Large intestine (tissue), 3 donors: ENCODE measurements around the gene MINDY4. TPM values are rescaled to one million over a fixed set of nuclear protein-coding genes. Genes with fewer than 3 reads are reported as not detected.

Experiments used
- DNase-seq, 2 donors: peaks; one replicate each; pipeline versions ENCODE4 v3.0.0 to v3.0.0-alpha.2; 2013
- H3K27ac ChIP-seq: one replicate; pipeline ENCODE4 v1.5.1; 2013; ENCODE audit warnings: low read length
- H3K27me3 ChIP-seq: 2 replicates; pipeline ENCODE4 v1.6.1; 2013; ENCODE audit warnings: low read length; ENCODE audit not compliant: control insufficient read depth, insufficient read depth
- H3K36me3 ChIP-seq: 2 replicates; pipeline ENCODE4 v1.6.1; 2013; ENCODE audit warnings: low read length; ENCODE audit not compliant: control insufficient read depth, insufficient read depth
- H3K4me1 ChIP-seq: one replicate; pipeline ENCODE4 v1.6.1; 2013; ENCODE audit warnings: low read length; ENCODE audit not compliant: control insufficient read depth, insufficient read depth
- H3K4me3 ChIP-seq: one replicate; pipeline ENCODE4 v1.5.1; 2013; ENCODE audit warnings: low read length
- H3K9me3 ChIP-seq: one replicate; pipeline ENCODE4 v1.6.1; 2013; ENCODE audit warnings: mild to moderate bottlenecking, low read depth, low read length, moderate library complexity; ENCODE audit not compliant: control insufficient read depth
- WGBS: methylation state at CpG from one replicate; pipeline ENCODE4 v1.1.5; 2013; ENCODE audit warnings: low lambda C conversion rate; ENCODE audit not compliant: insufficient coverage; 5-methylcytosine and 5-hydroxymethylcytosine counted together
- polyA plus RNA-seq: library from polyadenylated mRNA; unstranded; fragments of 120-200 nt; gene quantifications from one replicate; pipeline ENCODE4 v1.2.1, GENCODE V29; 2013

Gene MINDY4
- polyA plus RNA-seq, 1 donor, result 12.3 TPM

GRCh38 chr7:30740417-30741181 lies 30.6 kb upstream of the MINDY4 start:
- WGBS, result no CpG with 5 or more reads among the region's 14 CpGs

GRCh38 chr7:30741289-30741688 lies 29.9 kb upstream of the MINDY4 start:
- H3K36me3 ChIP-seq, result no peaks in the 10 kb centered on the region

More at GRCh38 chr7:30740417-30741181, 30.6 kb upstream of the MINDY4 start:
- H3K36me3 ChIP-seq, result no peaks in the 10 kb centered on the region
- no peak overlapping the region for H3K4me3 ChIP-seq
- H3K9me3 ChIP-seq, result no peaks in the 10 kb centered on the region
- no peak overlapping the region for H3K27ac ChIP-seq
- peak; percentile 58 to 67 for DNase-seq
- H3K4me1 ChIP-seq, result no peaks in the 10 kb centered on the region
- no peaks in the 10 kb centered on the region for H3K27me3 ChIP-seq

GRCh38 chr7:30743371-30744074 lies 27.7 kb upstream of the MINDY4 start:
- Histone ChIP-seq H3K9me3 (no peaks in the 10 kb centered on the region), H3K4me1 (no peaks in the 10 kb centered on the region), H3K27ac (no peak overlapping the region), H3K36me3 (no peaks in the 10 kb centered on the region), H3K27me3 (no peaks in the 10 kb centered on the region), H3K4me3 (no peak overlapping the region)
- WGBS, result no CpG with 5 or more reads among the region's 8 CpGs
- DNase-seq, result peak; percentile 35 to 49

More at GRCh38 chr7:30741289-30741688, 29.9 kb upstream of the MINDY4 start:
- no CpG with 5 or more reads among the region's 8 CpGs for WGBS
- DNase-seq, result no peak
- Histone ChIP-seq H3K27ac (no peak overlapping the region), H3K27me3 (no peaks in the 10 kb centered on the region), H3K9me3 (no peaks in the 10 kb centered on the region), H3K4me3 (no peak overlapping the region), H3K4me1 (no peaks in the 10 kb centered on the region)

- no peaks in the 10 kb centered on the region for H3K4me1 ChIP-seq
- DNase-seq, result no peak
- no peaks in the 10 kb centered on the region for H3K9me3 ChIP-seq
- H3K36me3 ChIP-seq, result no peaks in the 10 kb centered on the region
- no peaks in the 10 kb centered on the region for H3K27me3 ChIP-seq
- H3K4me3 ChIP-seq, result no peak overlapping the region
- no peak overlapping the region for H3K27ac ChIP-seq
- WGBS, result 89% methylated on average over 3 of the region's 12 CpGs
Observed at GRCh38 chr7:30744075-30744417, 27.2 kb upstream of the MINDY4 start.

- Histone ChIP-seq H3K27me3 (no peaks in the 10 kb centered on the region), H3K4me3 (no peak overlapping the region), H3K27ac (no peak overlapping the region), H3K36me3 (no peaks in the 10 kb centered on the region), H3K4me1 (peaks cover 11% of the 10 kb centered on the region), H3K9me3 (no peaks in the 10 kb centered on the region)
- DNase-seq, result no peak
- 83% methylated on average over 1 of the region's 6 CpGs for WGBS
Observed at GRCh38 chr7:30745261-30745941, 25.8 kb upstream of the MINDY4 start.

DNA sequence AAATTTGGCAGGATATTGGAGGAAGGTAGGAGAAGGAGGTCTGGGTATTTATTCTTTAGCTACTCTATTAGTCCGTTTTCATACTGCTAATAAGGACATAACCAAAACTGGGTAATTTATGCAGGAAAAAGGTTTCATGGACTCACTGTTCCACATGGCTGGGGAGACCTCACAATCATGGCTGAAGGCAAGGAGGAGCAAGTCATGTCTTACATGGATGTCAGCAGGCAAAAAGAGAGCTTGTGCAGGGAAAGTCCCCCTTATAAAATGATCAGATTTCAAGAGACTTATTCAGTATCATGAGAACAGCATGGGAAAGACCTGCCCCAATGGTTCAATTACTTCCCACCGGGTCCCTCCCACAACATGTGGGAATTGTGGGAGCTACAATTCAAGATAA lies 21.2 kb upstream of the MINDY4 start:
- Histone ChIP-seq H3K4me1 (peaks cover 38% of the 10 kb centered on the region), H3K27me3 (no peaks in the 10 kb centered on the region), H3K4me3 (no peak overlapping the region), H3K9me3 (peaks cover 3% of the 10 kb centered on the region), H3K36me3 (no peaks in the 10 kb centered on the region), H3K27ac (peak overlapping the region; percentile 50)
- DNase-seq, result no peak
- WGBS, result no CpG with 5 or more reads among the region's 2 CpGs

GRCh38 chr7:30750683-30751650 lies 20.2 kb upstream of the MINDY4 start:
- no CpG with 5 or more reads among the region's 16 CpGs for WGBS
- H3K36me3 ChIP-seq, result no peaks in the 10 kb centered on the region
- H3K4me3 ChIP-seq, result no peak overlapping the region
- peak; percentile 60 to 83 for DNase-seq
- H3K4me1 ChIP-seq, result peaks cover 38% of the 10 kb centered on the region
- no peaks in the 10 kb centered on the region for H3K27me3 ChIP-seq
- H3K9me3 ChIP-seq, result peaks cover 3% of the 10 kb centered on the region
- peak overlapping the region; percentile 50 for H3K27ac ChIP-seq

GRCh38 chr7:30751696-30752273 lies 19.4 kb upstream of the MINDY4 start, which contains the start of gene INMT:
TSS of gene INMT (plus strand) at chr7:30752135. CDS start at chr7:30752151, 16 bp downstream.
- H3K4me3 ChIP-seq, result no peak within 1 kb of the TSS
- H3K27ac ChIP-seq, result peak within 1 kb of the TSS; percentile 50
- H3K4me1 ChIP-seq, result peaks cover 38% of the 10 kb centered on the region
- peak in 1 of 2 donors; percentile 27 for DNase-seq
- peaks cover 3% of the 10 kb centered on the region for H3K9me3 ChIP-seq
- H3K27me3 ChIP-seq, result no peaks in the 10 kb centered on the region
- no peaks in the 10 kb centered on the region for H3K36me3 ChIP-seq
- WGBS, result no CpG with 5 or more reads among the region's 6 CpGs

- Histone ChIP-seq H3K36me3 (no peaks in the 10 kb centered on the region), H3K9me3 (peaks cover 3% of the 10 kb centered on the region), H3K27ac (no peak overlapping the region), H3K27me3 (no peaks in the 10 kb centered on the region), H3K4me1 (peaks cover 38% of the 10 kb centered on the region), H3K4me3 (no peak overlapping the region)
- no CpG with 5 or more reads among the region's 6 CpGs for WGBS
- DNase-seq, result no peak
Observed at GRCh38 chr7:30752484-30752883, 18.7 kb upstream of the MINDY4 start.
